Kidney glomerular epithelial cell (primary cell): ENCODE results near the gene GIN1.
"Not testable (repeated sequence)": the region's sequence is repeated elsewhere in the genome, so short reads cannot be mapped to it uniquely, and the experiment has no call there.

Source experiments
- DNase-seq: peaks from one replicate; lab custom pipeline; 2025; lab: John Stamatoyannopoulos, UW

GIN1 gene

GRCh38 chr5:103119765-103120606, at the start of gene GIN1, which contains the start of gene PPIP5K2:
Gene GIN1, minus strand, starts transcription at chr5:103120138. Its CDS starts 11,431 bp downstream, at chr5:103108707.
Gene PPIP5K2, plus strand, starts transcription at chr5:103120301. Its CDS starts 9,289 bp downstream, at chr5:103129590.
- DNase-seq: peak; percentile 98

- DNase-seq: no peak
Observed at GRCh38 chr5:103166706-103167105, 46.8 kb upstream of the GIN1 start.

- DNase-seq: no peak
Observed at GRCh38 chr5:103151156-103151555, 31.2 kb upstream of the GIN1 start.

- no peak for DNase-seq
Observed at GRCh38 chr5:103148213-103148612, 28.3 kb upstream of the GIN1 start.

- DNase-seq: no peak
Observed at GRCh38 chr5:103145196-103145595, 25.3 kb upstream of the GIN1 start.

GRCh38 chr5:103142132-103142531, 22.2 kb upstream of the GIN1 start:
- DNase-seq: not testable (repeated sequence)

- peak; percentile 62 for DNase-seq
Observed at GRCh38 chr5:103139264-103139865, 19.4 kb upstream of the GIN1 start.

- no peak for DNase-seq
Observed at GRCh38 chr5:103138202-103138690, 18.3 kb upstream of the GIN1 start.

- DNase-seq: no peak
Observed at GRCh38 chr5:103135461-103135860, 15.5 kb upstream of the GIN1 start.

- DNase-seq: no peak
Observed at GRCh38 chr5:103133231-103133630, 13.3 kb upstream of the GIN1 start.

GRCh38 chr5:103132684-103133083, 12.7 kb upstream of the GIN1 start:
- DNase-seq: no peak

- no peak for DNase-seq
Observed at GRCh38 chr5:103128202-103128601, 8.3 kb upstream of the GIN1 start.

GRCh38 chr5:103127292-103127817, 7.4 kb upstream of the GIN1 start:
- no peak for DNase-seq

GRCh38 chr5:103126557-103126956, 6.6 kb upstream of the GIN1 start:
- DNase-seq: no peak

GRCh38 chr5:103122242-103122641, 2.3 kb upstream of the GIN1 start:
- DNase-seq: no peak

GRCh38 chr5:103120607-103121200, 766 bp upstream of the GIN1 start:
- no peak for DNase-seq

GRCh38 chr5:103119070-103119764, 721 bp downstream of the GIN1 start:
- DNase-seq: no peak

- no peak for DNase-seq
Observed at GRCh38 chr5:103117471-103117991, 2.4 kb downstream of the GIN1 start.

- DNase-seq: no peak
Observed at GRCh38 chr5:103114440-103114839, 5.5 kb downstream of the GIN1 start.

- no peak for DNase-seq
Observed at GRCh38 chr5:103112910-103113309, 7.0 kb downstream of the GIN1 start.

GRCh38 chr5:103111468-103111867, 8.5 kb downstream of the GIN1 start:
- no peak for DNase-seq

- no peak for DNase-seq
Observed at GRCh38 chr5:103110403-103110802, 9.5 kb downstream of the GIN1 start.
